HepG2 (cell line): Measurements from ENCODE around the gene UACA. TPM values are rescaled to one million over a fixed set of nuclear protein-coding genes. Genes with fewer than 3 reads are reported as not detected.

Experiments used
- ATAC-seq: fragments of 200-7000 bp; cut with Tn5 transposase; 3 replicates; pipeline ENCODE4 v1.9.1; 2020; ENCODE audit warnings: mild to moderate bottlenecking, moderate library complexity
- BruUV-seq: library from RNA; stranded (reverse); fragments of 400-500 nt; replicated peaks from 2 replicates; lab custom pipeline; 2021; lab: Mats Ljungman, UMichigan
- CTCF ChIA-PET: fragments of 300-600 bp; formaldehyde crosslinking; extraction: SDS; loops from one replicate; lab custom pipeline; 2021; ENCODE audit warnings: low total read pairs, inconsistent platforms, low intra/inter-chr PET ratio; lab: Yijun Ruan, JAX
- POLR2A ChIA-PET: fragments of 350-600 bp; sonication (Branson Sonifier 250); formaldehyde crosslinking; loops from one replicate; lab custom pipeline; 2020; ENCODE audit warnings: antibody characterized with exemption, inconsistent platforms; lab: Yijun Ruan, JAX
- DNase-seq: peaks from one replicate; pipeline ENCODE4 v3.0.0-alpha.2; 2015; ENCODE audit warnings: low spot score
- FAIRE-seq: peaks from 3 replicates; lab custom pipeline; 2011; peaks lifted over from hg19 to GRCh38; lab: Jason Lieb, UNC
- H2AFZ ChIP-seq: one replicate; pipeline ENCODE4 v1.6.1; 2011; ENCODE audit warnings: low read length, inconsistent platforms
- H3K27ac ChIP-seq: fragments of 300-600 bp; 3 replicates; pipeline ENCODE4 v1.8.0; 2011; ENCODE audit warnings: mixed run types, mild to moderate bottlenecking, mixed read lengths, low read length, inconsistent platforms; ENCODE audit not compliant: insufficient read depth; ENCODE audit errors: extremely low read length
- H3K27me3 ChIP-seq, 2 experiments: fragments of 200-600 bp in 1 of 2; 2 replicates in 1 of 2; 3 replicates in 1 of 2; pipeline versions ENCODE4 v1.6.0 to v1.8.0; 2011; ENCODE audit warnings: low read length in 2 of 2, mild to moderate bottlenecking in 2 of 2, moderate library complexity in 2 of 2, inconsistent platforms in 1 of 2; ENCODE audit not compliant: insufficient read depth in 2 of 2, control insufficient read depth in 1 of 2
- H3K36me3 ChIP-seq, 2 experiments: fragments of 200-600 bp in 1 of 2; replicated peaks in 1 of 2; 2 replicates in 1 of 2; 3 replicates in 1 of 2; pipeline versions ENCODE4 v1.5.1 to v1.8.0; 2011; ENCODE audit warnings: low read length in 2 of 2, inconsistent platforms in 1 of 2; ENCODE audit not compliant: insufficient read depth in 2 of 2, control insufficient read depth in 1 of 2
- H3K4me1 ChIP-seq: 2 replicates; pipeline ENCODE4 v1.5.1; 2012; ENCODE audit warnings: low read length, inconsistent platforms; ENCODE audit not compliant: insufficient read depth
- H3K4me2 ChIP-seq: 2 replicates; pipeline ENCODE4 v1.6.0; 2011; ENCODE audit warnings: low read depth, low read length, inconsistent platforms
- H3K4me3 ChIP-seq, 3 experiments: fragments of 200-600 bp in 1 of 3; sonication (generic), shearing (Covaris generic) in 1 of 3; replicated peaks in 1 of 3; 2 replicates each; pipeline ENCODE4 v1.5.1; 2011 to 2016; ENCODE audit warnings: low read length in 3 of 3, inconsistent platforms in 2 of 3, low read depth in 2 of 3, mild to moderate bottlenecking in 2 of 3, control low read depth in 1 of 3, mixed read lengths in 1 of 3; ENCODE audit not compliant: insufficient read depth in 1 of 3
- H3K79me2 ChIP-seq: one replicate; pipeline ENCODE4 v1.6.1; 2011; ENCODE audit warnings: low read length, inconsistent platforms; ENCODE audit not compliant: insufficient read depth
- H3K9ac ChIP-seq: 2 replicates; pipeline ENCODE4 v1.6.0; 2011; ENCODE audit warnings: mild to moderate bottlenecking, low read depth, low read length, inconsistent platforms; ENCODE audit not compliant: insufficient read depth
- H3K9me3 ChIP-seq: 2 replicates; pipeline ENCODE4 v1.5.1; 2012; ENCODE audit warnings: mild to moderate bottlenecking, low read length
- H4K20me1 ChIP-seq: 2 replicates; pipeline ENCODE4 v1.6.0; 2011; ENCODE audit warnings: inconsistent platforms, mild to moderate bottlenecking, low read length, moderate library complexity; ENCODE audit not compliant: insufficient read depth
- ATF7 ChIP-seq, 2 experiments: fragments of 450-650 bp in 1 of 2; sonication (generic) in 1 of 2; formaldehyde crosslinking in 1 of 2; IDR thresholded peaks; 2 replicates each; pipeline versions ENCODE4 v1.4.0 to v1.6.1; 2016 to 2020; ENCODE audit warnings: antibody characterized with exemption in 1 of 2, mild to moderate bottlenecking in 1 of 2, missing genetic modification reagents in 1 of 2
- CREB1 ChIP-seq, 2 experiments: fragments of 450-650 bp in 1 of 2; IDR thresholded peaks; 2 replicates each; pipeline ENCODE4 v1.6.1; 2016 to 2017; ENCODE audit warnings: control low read depth in 1 of 2, mild to moderate bottlenecking in 1 of 2, missing compliant biosample characterization in 1 of 2, missing genetic modification characterization in 1 of 2
- FOXP1 ChIP-seq, 2 experiments: fragments of 450-650 bp in 1 of 2; IDR thresholded peaks; 2 replicates each; pipeline ENCODE4 v1.6.1; 2017 to 2018; ENCODE audit warnings: antibody characterized with exemption in 1 of 2
- HNRNPLL ChIP-seq: fragments of 200-400 bp; formaldehyde crosslinking; IDR thresholded peaks from 2 replicates; pipeline ENCODE4 v1.6.1; 2017; ENCODE audit warnings: mild to moderate bottlenecking, low read depth, low read length; ENCODE audit not compliant: poor library complexity, severe bottlenecking
- MXD4 ChIP-seq: IDR thresholded peaks from 2 replicates; pipeline ENCODE4 v1.6.1; 2016; ENCODE audit warnings: mild to moderate bottlenecking, missing biosample characterization, missing genetic modification reagents
- NONO ChIP-seq, 2 experiments: fragments of 450-650 bp in 1 of 2; sonication (generic) in 1 of 2; formaldehyde crosslinking in 1 of 2; IDR thresholded peaks in 1 of 2; conservative IDR thresholded peaks in 1 of 2; 2 replicates each; pipeline versions ENCODE4 v1.6.1 to v1.8.0; 2017 to 2022; ENCODE audit warnings: mild to moderate bottlenecking in 1 of 2, missing genetic modification reagents in 1 of 2, moderate library complexity in 1 of 2
- ZEB1 ChIP-seq: IDR thresholded peaks from 2 replicates; pipeline ENCODE4 v1.6.1; 2012; ENCODE audit warnings: mild to moderate bottlenecking, low read depth, inconsistent platforms; ENCODE audit not compliant: insufficient replicate concordance
- ZNF44 ChIP-seq: sonication (generic); formaldehyde crosslinking; IDR thresholded peaks from 2 replicates; pipeline ENCODE4 v1.5.1; 2020; ENCODE audit warnings: mild to moderate bottlenecking, missing genetic modification reagents
- ZNF549 ChIP-seq: sonication (generic); formaldehyde crosslinking; IDR thresholded peaks from 2 replicates; pipeline ENCODE4 v1.5.0; 2020; ENCODE audit warnings: missing genetic modification reagents
- ZNF557 ChIP-seq: sonication (generic); formaldehyde crosslinking; IDR thresholded peaks from 2 replicates; pipeline ENCODE4 v1.4.0; 2020; ENCODE audit warnings: missing genetic modification reagents
- ZNF567 ChIP-seq: sonication (generic); formaldehyde crosslinking; IDR thresholded peaks from 2 replicates; pipeline ENCODE4 v1.8.1; 2023; ENCODE audit warnings: mild to moderate bottlenecking, missing genetic modification reagents, borderline replicate concordance
- ZNF589 ChIP-seq: sonication (generic); formaldehyde crosslinking; conservative IDR thresholded peaks from 2 replicates; pipeline ENCODE4 v1.8.0; 2022; ENCODE audit warnings: mild to moderate bottlenecking, moderate library complexity, missing genetic modification reagents
- ZNF678 ChIP-seq: sonication (generic); formaldehyde crosslinking; IDR thresholded peaks from 2 replicates; pipeline ENCODE4 v1.4.0; 2020; ENCODE audit warnings: mild to moderate bottlenecking, missing genetic modification reagents
- WGBS: methylation state at CpG from one replicate; pipeline ENCODE4 v1.1.6; 2017; ENCODE audit warnings: low lambda C conversion rate; 5-methylcytosine and 5-hydroxymethylcytosine counted together
- in situ Hi-C: cut with HindIII; loops from 2 replicates; pipeline ENCODE4 v1.10.0; 2017; ENCODE audit warnings: low pct_unique_long_range_greater_than_20kb; ENCODE audit not compliant: extremely low pct_ligation_motif_present
- intact Hi-C: fragments of 100-400 bp; cut with micrococcal nuclease; formaldehyde crosslinking; loops from one replicate; pipeline ENCODE4 v1.10.0; 2022; ENCODE audit not compliant: unreplicated experiment
- polyA plus RNA-seq, 8 experiments: library from polyadenylated mRNA; depleted of rRNA in 3 of 8; stranded (reverse) in 7 of 8; unstranded in 1 of 8; fragments of >200 nt; fragmentation: Illumina TruSeq in 4 of 8; extraction: Trizol in 4 of 8; gene quantifications; 2 replicates each; pipeline versions ENCODE4 v1.2.1 to v1.2.3, GENCODE V29; 2011 to 2016; ENCODE audit warnings: low read depth in 4 of 8, missing spikeins in 1 of 8, mixed read lengths in 1 of 8; ENCODE audit not compliant: insufficient read depth in 1 of 8
- total RNA-seq, 5 experiments: library from RNA; depleted of rRNA; stranded (reverse); fragments of >200 nt; fragmentation: Illumina TruSeq; extraction: Trizol; gene quantifications; 2 replicates each; pipeline ENCODE4 v1.2.3, GENCODE V29; 2016; ENCODE audit warnings: low read depth in 1 of 5

UACA gene
- total and polyA plus RNA-seq, 2 of the 13 experiments (the other 11 are each of a cell fraction or from before 2014, with no cell fraction given), result 17.8 to 39.2 TPM

- H3K4me3 ChIP-seq, result peak overlapping the region; percentile 82 to 89 (median 88)
- 5% methylated on average over 7 of the region's 7 CpGs for WGBS
- peaks cover 0 to 3% of the 10 kb centered on the region in 2 experiments; a peak in 2 of 5 replicates for H3K27me3 ChIP-seq
- intact Hi-C loops, result no loop called here
- no peaks in the 10 kb centered on the region for H3K36me3 ChIP-seq
- ATAC-seq (no peak), DNase-seq (no peak), FAIRE-seq (no peak)
- peak overlapping the region; percentile 90 for H3K4me2 ChIP-seq
- in situ Hi-C loops, result no loop called here
- CTCF ChIA-PET, result no interaction called here
- no peak overlapping the region for H2AFZ ChIP-seq
- peak overlapping the region; percentile 89 for H3K27ac ChIP-seq
- BruUV-seq, result no TSS peak
- H3K9ac ChIP-seq, result peak overlapping the region; percentile 75
- peaks cover 39% of the 10 kb centered on the region for H3K79me2 ChIP-seq
- H3K4me1 ChIP-seq, result peaks cover 63% of the 10 kb centered on the region
- TF ChIP-seq ATF7 (IDR thresholded peaks at IDR 0.05) (peak; percentile 93), ATF7 (CRISPR knock-in tag; IDR thresholded peaks at IDR 0.05) (no peak), CREB1 (IDR thresholded peaks at IDR 0.05) (peak; percentile 33; the same call in 1 of the 2 replicates), CREB1 (CRISPR knock-in tag; IDR thresholded peaks at IDR 0.05) (no peak), HNRNPLL (no peak)
- POLR2A ChIA-PET, result no interaction called here
- H4K20me1 ChIP-seq, result no peaks in the 10 kb centered on the region
- H3K9me3 ChIP-seq, result no peaks in the 10 kb centered on the region
Observed at GRCh38 chr15:70761931-70762468, 1.4 kb downstream of the UACA start.

GRCh38 chr15:70761046-70761445, 2.3 kb downstream of the UACA start:
- Histone ChIP-seq H3K27me3 (peaks cover 0 to 3% of the 10 kb centered on the region in 2 experiments; a peak in 2 of 5 replicates), H3K4me3 (peak overlapping the region; percentile 11 to 88 (median 82); a peak in 4 of 6 replicates), H3K4me2 (peak overlapping the region; percentile 90; the same call in 1 of the 2 replicates), H2AFZ (no peak overlapping the region), H3K4me1 (peaks cover 64% of the 10 kb centered on the region), H3K27ac (no peak overlapping the region), H3K9ac (no peak overlapping the region), H3K9me3 (no peaks in the 10 kb centered on the region), H4K20me1 (no peaks in the 10 kb centered on the region), H3K79me2 (peaks cover 42% of the 10 kb centered on the region), H3K36me3 (no peaks in the 10 kb centered on the region)
- in situ Hi-C loops, result no loop called here
- ChIA-PET POLR2A (interaction anchor here (0.6 kb wide), 1 partner anchor 17 kb away, joined by 4 read pairs; no protein-coding TSS in a partner anchor), CTCF (no interaction called here)
- intact Hi-C loops, result no loop called here
- WGBS, result 23% methylated on average over 2 of the region's 2 CpGs
- BruUV-seq, result no TSS peak
- ATAC-seq (no peak), FAIRE-seq (peak; percentile 4), DNase-seq (no peak)
- TF ChIP-seq ZNF589 (no peak), ZNF567 (CRISPR knock-in tag) (no peak), ZNF44 (CRISPR knock-in tag) (no peak), ZNF678 (CRISPR knock-in tag) (no peak), FOXP1 (IDR thresholded peaks at IDR 0.05) (no peak), FOXP1 (CRISPR knock-in tag; IDR thresholded peaks at IDR 0.05) (no peak), ZEB1 (no peak), ZNF549 (no peak), NONO (IDR thresholded peaks at IDR 0.05) (no peak), NONO (CRISPR knock-in tag; conservative IDR thresholded peaks at IDR 0.05) (no peak), MXD4 (CRISPR knock-in tag) (no peak), ZNF557 (CRISPR knock-in tag) (no peak)
